Sigmoid colon (tissue), 4 donors: ENCODE measurements around the gene PPOX.

Source experiments
- EP300 ChIP-seq, 4 donors: sonication (generic); formaldehyde crosslinking; IDR thresholded peaks; one replicate each; pipeline ENCODE4 v1.6.1; 2017; ENCODE audit warnings: antibody characterized with exemption in 4 of 4
- POLR2A ChIP-seq, 2 donors: fragments of 450-650 bp; IDR thresholded peaks; one replicate each; pipeline ENCODE4 v1.6.1; 2016; ENCODE audit warnings: antibody characterized with exemption in 2 of 2, mild to moderate bottlenecking in 2 of 2, moderate library complexity in 2 of 2
- TF ChIP-seq, protein P1 (sequence below), 4 experiments: fragments of 450-650 bp in 3 of 4; fragments of 200-600 bp in 1 of 4; IDR thresholded peaks; one replicate each; pipeline ENCODE4 v1.5.1; 2016 to 2019; ENCODE audit warnings: antibody characterized with exemption in 4 of 4, mild to moderate bottlenecking in 3 of 4, moderate library complexity in 2 of 4

DNA sequence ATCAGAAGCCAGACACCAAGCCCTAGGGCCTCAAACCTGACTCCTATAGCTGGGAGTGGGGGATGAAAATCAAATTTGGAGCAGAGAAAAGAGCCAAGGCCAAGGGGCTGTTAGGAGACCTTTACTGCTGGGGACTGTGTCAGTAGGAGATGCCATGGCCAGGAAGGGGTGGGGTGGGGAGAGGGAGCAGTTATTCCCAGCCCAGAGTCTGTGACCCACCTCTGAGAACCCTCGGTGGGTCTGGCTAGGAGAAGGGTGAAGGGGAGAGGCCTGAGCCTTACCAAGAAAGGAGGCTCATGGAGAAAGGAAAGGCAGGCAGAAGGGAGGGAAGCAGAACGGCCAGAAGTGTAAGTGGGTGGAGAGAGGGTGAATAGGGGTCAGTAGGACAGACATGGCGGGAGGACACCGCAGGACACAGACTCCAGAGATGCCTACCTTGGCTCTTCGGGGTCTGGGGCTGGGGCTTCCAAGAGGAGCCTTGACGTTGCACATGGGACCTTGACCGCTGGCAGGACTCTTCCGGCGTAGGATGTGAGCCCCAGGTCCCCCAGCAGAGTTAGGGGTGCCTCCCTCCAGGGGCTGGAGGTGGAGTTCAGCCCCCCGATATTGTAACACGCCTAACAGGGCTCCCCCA, 31.5 kb downstream of the PPOX start:
- TF ChIP-seq, protein P1, sequence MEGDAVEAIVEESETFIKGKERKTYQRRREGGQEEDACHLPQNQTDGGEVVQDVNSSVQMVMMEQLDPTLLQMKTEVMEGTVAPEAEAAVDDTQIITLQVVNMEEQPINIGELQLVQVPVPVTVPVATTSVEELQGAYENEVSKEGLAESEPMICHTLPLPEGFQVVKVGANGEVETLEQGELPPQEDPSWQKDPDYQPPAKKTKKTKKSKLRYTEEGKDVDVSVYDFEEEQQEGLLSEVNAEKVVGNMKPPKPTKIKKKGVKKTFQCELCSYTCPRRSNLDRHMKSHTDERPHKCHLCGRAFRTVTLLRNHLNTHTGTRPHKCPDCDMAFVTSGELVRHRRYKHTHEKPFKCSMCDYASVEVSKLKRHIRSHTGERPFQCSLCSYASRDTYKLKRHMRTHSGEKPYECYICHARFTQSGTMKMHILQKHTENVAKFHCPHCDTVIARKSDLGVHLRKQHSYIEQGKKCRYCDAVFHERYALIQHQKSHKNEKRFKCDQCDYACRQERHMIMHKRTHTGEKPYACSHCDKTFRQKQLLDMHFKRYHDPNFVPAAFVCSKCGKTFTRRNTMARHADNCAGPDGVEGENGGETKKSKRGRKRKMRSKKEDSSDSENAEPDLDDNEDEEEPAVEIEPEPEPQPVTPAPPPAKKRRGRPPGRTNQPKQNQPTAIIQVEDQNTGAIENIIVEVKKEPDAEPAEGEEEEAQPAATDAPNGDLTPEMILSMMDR (IDR thresholded peaks at IDR 0.05) = no peak
- no peak for TF ChIP-seq POLR2A (IDR thresholded peaks at IDR 0.05)
- no peak for TF ChIP-seq EP300 (IDR thresholded peaks at IDR 0.05)
